ENCODE results near the gene ZNF77.
"Not testable (repeated sequence)": the region's sequence is repeated elsewhere in the genome, so short reads cannot be mapped to it uniquely, and the experiment has no call there.

Gene ZNF77

DNA sequence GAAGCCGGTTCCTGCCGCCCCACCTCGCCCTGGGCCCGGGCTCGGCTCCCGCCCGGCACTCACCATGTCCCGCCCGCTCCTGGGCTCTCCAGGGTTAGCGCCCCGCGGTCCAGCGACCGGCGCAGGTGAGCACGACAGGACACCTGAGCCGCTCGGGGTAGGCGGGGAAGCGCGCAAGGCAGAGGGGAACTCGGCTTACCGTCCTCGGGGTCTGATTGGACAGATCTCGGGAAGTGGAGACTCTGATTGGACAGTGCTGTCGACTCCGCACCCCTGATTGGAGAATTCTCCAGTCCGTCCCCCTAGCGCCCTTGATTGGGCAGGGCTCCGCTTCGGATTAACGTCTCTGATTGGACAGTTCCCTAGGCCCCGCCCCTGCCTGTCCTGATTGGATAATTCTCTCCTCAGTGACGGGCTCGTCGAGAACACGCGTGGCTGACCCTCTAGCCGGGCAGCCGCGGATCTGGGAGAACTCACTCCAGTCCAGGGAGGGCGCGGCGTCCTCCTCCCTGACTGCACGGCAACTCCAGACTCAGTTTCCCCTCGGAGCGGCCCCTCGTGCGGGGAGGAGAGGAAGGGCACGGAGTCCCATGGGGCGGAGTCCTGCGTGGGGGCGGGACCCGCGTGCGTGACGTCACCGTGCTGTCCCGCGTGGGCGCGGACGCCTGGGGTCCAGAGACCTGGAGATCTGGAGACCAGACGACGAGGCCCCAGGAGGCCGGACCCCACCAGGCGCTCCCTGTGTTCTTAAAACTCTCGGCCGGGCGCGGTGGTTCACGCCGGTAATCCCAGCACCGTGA lies at the start of gene ZNF77:
Gene ZNF77, minus strand, starts transcription at position 197 of the 800 bp plus-strand sequence. Its CDS starts 131 bp downstream, at position 66.
- in situ Hi-C loops (cut with HindIII; ENCODE audit: low pct_ligation_motif_present, low pct_unique_long_range_greater_than_20kb, low sequenced_read_pairs) = no loop called here
- DNase-seq = peak; percentile 97

DNA sequence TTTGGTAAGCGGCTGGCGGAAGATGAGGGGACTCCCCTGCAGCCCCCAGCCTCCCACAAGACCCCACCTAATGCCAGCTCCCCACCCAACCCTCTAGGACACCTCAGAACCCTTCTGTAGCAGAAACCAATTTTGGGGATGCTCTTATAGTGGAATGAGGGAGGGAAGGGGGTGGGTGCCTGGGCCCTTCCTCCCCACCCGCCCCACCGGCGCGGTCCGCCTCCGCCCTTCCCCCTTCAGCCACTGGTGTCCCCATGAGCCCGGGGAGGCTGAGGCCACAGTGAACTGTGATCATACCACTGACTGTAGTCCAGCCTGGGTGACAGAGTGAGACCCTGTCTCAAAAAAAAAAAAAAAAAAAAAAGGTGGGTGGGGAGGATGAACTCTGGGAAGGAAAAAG lies 48.8 kb upstream of the ZNF77 start:
- no peak for DNase-seq
- in situ Hi-C loops (cut with HindIII; ENCODE audit: low pct_ligation_motif_present, low pct_unique_long_range_greater_than_20kb, low sequenced_read_pairs) = no loop called here

DNA sequence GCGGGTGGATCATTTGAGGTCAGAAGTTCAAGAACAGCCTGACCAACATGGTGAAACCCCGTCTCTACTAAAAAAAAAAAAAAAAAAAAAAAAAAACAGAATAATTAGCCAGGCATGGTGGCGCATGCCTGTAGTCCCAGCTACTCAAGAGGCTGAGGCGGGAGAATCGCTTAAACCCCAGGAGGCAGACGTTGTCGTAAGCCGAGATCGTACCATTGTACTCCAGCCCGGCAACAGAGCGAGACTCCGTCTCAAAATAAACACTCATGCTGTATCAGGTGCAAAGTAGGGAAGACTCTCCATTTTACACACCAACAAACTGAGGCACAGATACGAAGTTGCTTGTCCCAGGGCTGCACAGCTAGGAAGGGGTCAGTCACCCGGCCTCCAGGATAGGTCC lies 48.2 kb upstream of the ZNF77 start:
- no peak for DNase-seq
- in situ Hi-C loops (cut with HindIII; ENCODE audit: low pct_ligation_motif_present, low pct_unique_long_range_greater_than_20kb, low sequenced_read_pairs) = no loop called here

GRCh38 chr19:2992333-2992732 lies 47.6 kb upstream of the ZNF77 start:
- in situ Hi-C loops (cut with HindIII; ENCODE audit: low pct_ligation_motif_present, low pct_unique_long_range_greater_than_20kb, low sequenced_read_pairs); DNase-seq: not testable (repeated sequence)

GRCh38 chr19:2989236-2989946 lies 44.6 kb upstream of the ZNF77 start:
- DNase-seq = no peak
- in situ Hi-C loops (cut with HindIII; ENCODE audit: low pct_ligation_motif_present, low pct_unique_long_range_greater_than_20kb, low sequenced_read_pairs) = no loop called here

- no peak for DNase-seq
These were observed 43.8 kb upstream of the ZNF77 start for GRCh38 chr19:2988568-2988967.

GRCh38 chr19:2987797-2988196 lies 43.0 kb upstream of the ZNF77 start:
- in situ Hi-C loops (cut with HindIII; ENCODE audit: low pct_ligation_motif_present, low pct_unique_long_range_greater_than_20kb, low sequenced_read_pairs) = no loop called here
- no peak for DNase-seq

More at GRCh38 chr19:2988568-2988967, 43.8 kb upstream of the ZNF77 start:
- in situ Hi-C loops (cut with HindIII; ENCODE audit: low pct_ligation_motif_present, low pct_unique_long_range_greater_than_20kb, low sequenced_read_pairs) = no loop called here

- no peak for DNase-seq
- in situ Hi-C loops (cut with HindIII; ENCODE audit: low pct_ligation_motif_present, low pct_unique_long_range_greater_than_20kb, low sequenced_read_pairs) = no loop called here
These were observed 42.3 kb upstream of the ZNF77 start for GRCh38 chr19:2986951-2987524.

GRCh38 chr19:2984215-2984528 lies 39.4 kb upstream of the ZNF77 start:
- in situ Hi-C loops (cut with HindIII; ENCODE audit: low pct_ligation_motif_present, low pct_unique_long_range_greater_than_20kb, low sequenced_read_pairs) = no loop called here
- no peak for DNase-seq

DNA sequence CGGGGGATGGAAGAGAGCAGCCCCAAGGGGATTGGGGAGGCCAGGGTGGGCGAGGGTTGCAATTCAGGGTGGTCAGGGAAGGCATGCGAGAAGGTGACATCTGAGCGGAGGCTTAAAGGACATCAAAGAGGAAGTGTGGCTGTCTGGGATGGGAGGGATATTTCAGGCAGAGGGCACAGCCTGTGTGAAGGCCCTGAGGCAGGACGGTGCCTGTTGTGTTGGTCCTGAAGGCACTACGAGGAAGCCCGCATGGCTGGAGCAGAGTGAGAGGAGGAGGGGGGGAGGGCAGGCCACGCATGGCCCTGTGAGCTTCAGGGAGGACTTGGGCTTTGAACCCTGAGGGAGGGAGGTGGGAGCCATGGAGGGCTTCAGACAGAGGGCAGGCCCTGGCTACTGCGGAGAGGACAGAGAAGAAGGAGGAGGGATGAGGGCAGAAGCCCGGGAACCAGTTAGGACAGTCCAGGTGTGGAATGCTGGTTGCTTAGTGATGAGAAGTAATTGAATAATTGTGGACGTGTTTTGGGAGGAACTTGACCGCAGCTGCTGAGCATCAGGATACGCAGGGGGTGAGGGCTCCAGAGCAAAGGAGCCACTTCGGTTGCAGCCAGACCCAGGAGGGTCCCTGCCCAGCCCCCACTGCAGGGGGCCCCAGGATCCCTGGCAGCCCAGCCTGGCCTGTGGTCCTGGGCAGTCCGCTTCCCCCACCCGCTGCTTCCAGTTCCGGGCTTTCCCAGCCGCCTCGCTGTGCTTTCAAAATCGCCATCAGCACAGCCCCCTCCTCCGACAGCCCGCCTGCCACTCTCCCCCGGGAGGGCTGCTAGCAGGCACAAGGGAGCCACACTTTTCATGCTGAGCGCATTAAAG lies 38.8 kb upstream of the ZNF77 start:
- DNase-seq = no peak
- in situ Hi-C loops (cut with HindIII; ENCODE audit: low pct_ligation_motif_present, low pct_unique_long_range_greater_than_20kb, low sequenced_read_pairs) = no loop called here

DNA sequence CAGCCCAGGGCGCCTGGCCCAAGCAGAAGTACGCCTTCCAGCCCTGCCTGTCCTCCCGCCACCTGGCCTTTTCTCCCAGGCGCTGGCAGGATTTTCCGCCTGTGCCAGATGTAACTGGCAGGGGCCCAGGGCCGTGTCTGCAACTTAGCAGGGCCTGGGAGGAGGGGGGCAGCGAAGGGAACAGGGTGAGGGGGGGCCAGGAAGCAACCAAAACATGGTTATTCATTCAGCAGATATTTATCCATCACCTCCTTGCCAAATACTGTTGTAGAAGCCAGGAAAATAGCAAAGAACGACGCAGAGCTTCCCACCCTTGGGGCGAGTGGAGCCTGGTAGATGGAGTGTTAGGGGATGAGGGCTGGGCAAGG lies 38.2 kb upstream of the ZNF77 start:
- in situ Hi-C loops (cut with HindIII; ENCODE audit: low pct_ligation_motif_present, low pct_unique_long_range_greater_than_20kb, low sequenced_read_pairs) = no loop called here
- no peak for DNase-seq

DNA sequence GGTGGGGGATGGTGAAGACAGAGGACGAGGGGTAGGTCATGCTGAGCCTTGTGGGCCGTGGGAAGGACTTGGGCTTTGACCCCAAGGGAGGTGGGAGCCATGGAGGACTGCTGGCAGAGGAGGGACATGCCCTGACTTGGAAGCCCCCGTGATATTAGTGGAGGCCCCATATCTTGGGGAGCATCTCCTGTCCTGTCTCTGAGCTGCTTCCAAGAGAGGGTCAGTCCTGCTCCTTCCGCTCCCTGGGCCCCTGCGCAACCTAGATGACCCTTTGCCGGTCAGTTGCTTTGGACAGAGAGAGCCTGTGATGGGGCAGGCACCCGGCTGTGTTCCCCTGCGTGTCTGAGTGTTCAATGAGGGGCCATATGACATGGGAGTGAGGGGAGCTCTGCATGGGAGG lies 37.8 kb upstream of the ZNF77 start:
- no peak for DNase-seq
- in situ Hi-C loops (cut with HindIII; ENCODE audit: low pct_ligation_motif_present, low pct_unique_long_range_greater_than_20kb, low sequenced_read_pairs) = no loop called here

DNA sequence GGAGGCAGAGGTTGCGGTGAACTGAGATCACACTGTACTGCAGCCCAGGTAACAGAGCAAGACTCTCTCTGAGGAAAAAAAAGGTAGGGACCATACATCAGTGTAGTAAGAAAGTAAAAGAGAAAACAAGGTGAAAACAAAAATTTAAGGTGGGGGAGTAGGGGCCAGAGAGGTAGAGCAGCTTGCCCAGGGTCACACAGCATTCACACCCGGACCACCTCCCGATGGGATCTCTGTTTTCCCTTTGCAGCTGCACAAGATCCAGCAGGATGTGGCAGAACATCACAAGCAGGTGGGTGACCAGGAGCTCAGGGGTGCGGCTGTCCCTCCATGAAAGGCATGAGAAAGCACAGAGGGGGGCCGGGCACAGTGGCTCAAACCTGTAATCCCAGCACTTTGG lies 37.1 kb upstream of the ZNF77 start:
- in situ Hi-C loops (cut with HindIII; ENCODE audit: low pct_ligation_motif_present, low pct_unique_long_range_greater_than_20kb, low sequenced_read_pairs) = no loop called here
- DNase-seq = no peak

DNA sequence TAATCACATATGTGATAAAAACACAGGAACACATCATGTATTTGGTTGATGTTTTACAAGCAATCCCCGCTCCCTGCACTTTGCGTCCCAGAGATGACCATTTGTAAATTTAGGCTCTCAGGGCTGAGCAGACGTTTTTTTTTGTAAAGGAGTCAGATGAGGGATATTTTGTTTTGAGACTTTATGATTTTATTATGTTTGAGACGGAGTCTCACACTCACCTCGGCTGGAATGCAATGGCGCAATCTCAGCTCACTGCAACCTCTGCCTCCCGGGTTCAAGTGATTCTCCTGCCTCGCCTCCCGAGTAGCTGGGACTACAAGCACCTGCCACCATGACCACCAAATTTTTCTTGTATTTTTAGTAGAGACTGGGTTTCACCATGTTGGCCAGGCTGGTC lies 34.0 kb upstream of the ZNF77 start:
- in situ Hi-C loops (cut with HindIII; ENCODE audit: low pct_ligation_motif_present, low pct_unique_long_range_greater_than_20kb, low sequenced_read_pairs) = no loop called here
- no peak for DNase-seq

GRCh38 chr19:2978166-2978767 lies 33.5 kb upstream of the ZNF77 start:
- no peak for DNase-seq
- in situ Hi-C loops (cut with HindIII; ENCODE audit: low pct_ligation_motif_present, low pct_unique_long_range_greater_than_20kb, low sequenced_read_pairs) = no loop called here

DNA sequence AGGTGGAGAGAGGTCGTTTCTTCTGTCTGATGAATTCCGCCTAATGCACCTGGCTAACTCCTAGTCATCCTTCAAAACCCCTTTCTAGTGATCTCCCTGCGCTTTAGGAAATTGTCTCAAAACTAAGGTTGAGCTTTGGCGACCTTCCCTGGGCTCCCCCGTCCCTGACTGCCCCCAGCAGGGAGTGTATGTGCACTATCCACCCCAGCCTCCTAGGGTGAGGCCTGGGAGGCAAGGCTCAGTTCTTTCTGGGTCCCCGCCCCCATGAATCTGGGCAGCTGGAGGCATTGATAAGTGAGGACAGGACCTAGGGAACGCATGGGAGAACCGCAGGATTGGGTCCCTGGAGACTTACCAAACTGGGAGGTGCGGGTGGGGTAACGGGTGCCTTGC lies 33.0 kb upstream of the ZNF77 start:
- in situ Hi-C loops (cut with HindIII; ENCODE audit: low pct_ligation_motif_present, low pct_unique_long_range_greater_than_20kb, low sequenced_read_pairs) = no loop called here
- DNase-seq = no peak

- in situ Hi-C loops (cut with HindIII; ENCODE audit: low pct_ligation_motif_present, low pct_unique_long_range_greater_than_20kb, low sequenced_read_pairs) = no loop called here
- peak; percentile 92 for DNase-seq
These were observed 32.4 kb upstream of the ZNF77 start, which contains the start of gene TLE6 for GRCh38 chr19:2977001-2977745. TSS of gene TLE6 (plus strand) at chr19:2977564. CDS start at chr19:2978234, 670 bp downstream.

DNA sequence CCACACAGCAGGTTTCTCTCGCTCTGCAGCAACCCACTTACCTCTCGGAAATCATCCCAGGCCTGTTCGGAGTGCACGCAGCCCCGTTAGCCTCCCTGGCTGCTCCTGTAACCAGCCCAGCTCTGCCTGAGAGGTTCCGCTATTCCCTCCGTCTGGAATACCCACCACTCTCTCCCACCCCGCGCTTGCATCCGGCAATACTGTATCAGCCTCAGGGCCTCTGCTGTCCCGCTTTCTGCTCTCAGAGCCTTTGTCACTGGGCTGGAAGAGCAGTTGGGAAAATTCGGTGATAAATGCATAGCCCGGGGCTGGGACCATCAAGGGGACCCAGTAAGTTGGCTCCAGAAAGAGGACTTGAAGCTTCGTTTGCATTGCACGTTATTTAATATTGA lies 31.8 kb upstream of the ZNF77 start:
- DNase-seq = no peak
- in situ Hi-C loops (cut with HindIII; ENCODE audit: low pct_ligation_motif_present, low pct_unique_long_range_greater_than_20kb, low sequenced_read_pairs) = no loop called here
